MM.1S (cell line): ENCODE measurements around the gene MYL10.

Experiments used
- CTCF ChIP-seq: fragments of 300-600 bp; sonication (generic); IDR thresholded peaks from 2 replicates; pipeline ENCODE4 v1.5.1; 2016; ENCODE audit warnings: antibody characterized with exemption, low read length, mixed read lengths
- EZH2phosphoT487 ChIP-seq: fragments of 300-600 bp; sonication (generic); IDR thresholded peaks from 2 replicates; pipeline ENCODE4 v1.6.1; 2018; ENCODE audit warnings: antibody characterized with exemption, low read length

- TF ChIP-seq CTCF = no peak
- no peak for TF ChIP-seq EZH2phosphoT487
Measured at GRCh38 chr7:101628522-101628921, 574 bp downstream of the MYL10 start.
